GM23338 (cell line): ENCODE results near the gene CMC2. TPM values are rescaled to one million over a fixed set of nuclear protein-coding genes. Genes with fewer than 3 reads are reported as not detected.

Source experiments
- ATAC-seq: fragments of 200-7000 bp; cut with Tn5 transposase; 3 replicates; pipeline ENCODE4 v1.9.1; 2020
- DNase-seq: peaks from one replicate; pipeline ENCODE4 v3.0.0-alpha.2; 2015; ENCODE audit warnings: low spot score
- H2AFZ ChIP-seq: fragments of 200-600 bp; sonication (generic); 2 replicates; pipeline ENCODE4 v1.8.0; 2016; ENCODE audit warnings: antibody characterized with exemption, mild to moderate bottlenecking, moderate library complexity
- H3F3A ChIP-seq: fragments of 200-600 bp; sonication (generic); replicated peaks from 2 replicates; pipeline ENCODE4 v1.8.0; 2017; ENCODE audit warnings: antibody characterized with exemption, mixed run types, low read depth
- H3K27ac ChIP-seq: fragments of 200-600 bp; sonication (generic); 2 replicates; pipeline ENCODE4 v1.6.1; 2016; ENCODE audit warnings: low read depth
- H3K27me3 ChIP-seq: fragments of 200-600 bp; sonication (generic); 2 replicates; pipeline ENCODE4 v1.8.0; 2016; ENCODE audit warnings: mild to moderate bottlenecking, mixed run types, moderate library complexity; ENCODE audit not compliant: insufficient read depth
- H3K36me3 ChIP-seq: fragments of 200-600 bp; sonication (generic); 2 replicates; pipeline ENCODE4 v1.8.0; 2016; ENCODE audit warnings: mild to moderate bottlenecking; ENCODE audit not compliant: insufficient read depth
- H3K4me1 ChIP-seq: fragments of 200-600 bp; sonication (generic); 2 replicates; pipeline ENCODE4 v1.8.0; 2016; ENCODE audit warnings: mild to moderate bottlenecking, moderate library complexity; ENCODE audit not compliant: insufficient read depth
- H3K4me2 ChIP-seq: fragments of 200-600 bp; sonication (generic); 2 replicates; pipeline ENCODE4 v1.7.1; 2017; ENCODE audit warnings: mixed run types
- H3K4me3 ChIP-seq: fragments of 200-600 bp; sonication (generic); 2 replicates; pipeline ENCODE4 v1.6.1; 2016; ENCODE audit warnings: mixed run types
- H3K79me2 ChIP-seq: fragments of 200-600 bp; sonication (generic); replicated peaks from 2 replicates; pipeline ENCODE4 v1.8.0; 2017; ENCODE audit warnings: mild to moderate bottlenecking; ENCODE audit not compliant: insufficient read depth
- H3K9me2 ChIP-seq: fragments of 200-600 bp; sonication (generic); 2 replicates; pipeline ENCODE4 v1.8.0; 2017; ENCODE audit not compliant: insufficient read depth
- H4K20me1 ChIP-seq: fragments of 200-600 bp; sonication (generic); replicated peaks from 2 replicates; pipeline ENCODE4 v1.8.0; 2017; ENCODE audit warnings: mild to moderate bottlenecking; ENCODE audit not compliant: insufficient read depth
- H3K27ac Mint-ChIP-seq: 2 replicates; pipeline ENCODE4 v1.8.0; 2020; ENCODE audit warnings: inconsistent platforms, mild to moderate bottlenecking, moderate library complexity, mixed read lengths
- H3K27me3 Mint-ChIP-seq: 3 replicates; pipeline ENCODE4 v1.8.0; 2022; ENCODE audit warnings: low read depth, mild to moderate bottlenecking, moderate library complexity, mixed read lengths, inconsistent platforms; ENCODE audit not compliant: insufficient read depth, poor library complexity
- H3K36me3 Mint-ChIP-seq: 3 replicates; pipeline ENCODE4 v1.8.0; 2021; ENCODE audit warnings: low read depth, mild to moderate bottlenecking, inconsistent platforms, moderate library complexity, mixed read lengths
- H3K4me1 Mint-ChIP-seq: 3 replicates; pipeline ENCODE4 v1.8.0; 2020; ENCODE audit warnings: mild to moderate bottlenecking, inconsistent platforms, mixed read lengths
- H3K4me3 Mint-ChIP-seq: 3 replicates; pipeline ENCODE4 v1.8.0; 2021; ENCODE audit warnings: moderate library complexity, mild to moderate bottlenecking, inconsistent platforms, mixed read lengths
- H3K9me3 Mint-ChIP-seq: 3 replicates; pipeline ENCODE4 v1.8.0; 2020; ENCODE audit warnings: moderate library complexity, mild to moderate bottlenecking, inconsistent platforms, mixed read lengths
- CTCF ChIP-seq, 2 experiments: fragments of 200-600 bp in 1 of 2; sonication (generic) in 1 of 2; conservative IDR thresholded peaks; 2 replicates each; pipeline versions ENCODE4 v1.5.1 to v1.6.1; 2016 to 2017; ENCODE audit warnings: antibody characterized with exemption in 2 of 2, low read depth in 2 of 2, mild to moderate bottlenecking in 2 of 2, moderate library complexity in 1 of 2
- EZH2phosphoT487 ChIP-seq: fragments of 200-600 bp; sonication (generic); IDR thresholded peaks from one replicate; pipeline ENCODE4 v1.8.1; 2018; ENCODE audit warnings: antibody characterized with exemption; ENCODE audit not compliant: unreplicated experiment
- JUNB ChIP-seq: IDR thresholded peaks from one replicate; pipeline ENCODE4 v1.6.1; 2016; ENCODE audit warnings: antibody characterized with exemption; ENCODE audit not compliant: unreplicated experiment
- NANOG ChIP-seq: IDR thresholded peaks from 2 replicates; pipeline ENCODE4 v1.6.1; 2016; ENCODE audit warnings: antibody characterized with exemption, borderline replicate concordance
- STAT1 ChIP-seq: IDR thresholded peaks from one replicate; pipeline ENCODE4 v1.6.1; 2016; ENCODE audit warnings: antibody characterized with exemption; ENCODE audit not compliant: unreplicated experiment
- ZNF114 ChIP-seq: fragments of 250-450 bp; sonication (Bioruptor Pico); IDR thresholded peaks from 2 replicates; pipeline ENCODE4 v1.5.0; 2020; ENCODE audit warnings: mild to moderate bottlenecking, moderate library complexity
- ZNF331 ChIP-seq: fragments of 250-450 bp; sonication (Bioruptor Pico); IDR thresholded peaks from 2 replicates; pipeline ENCODE4 v1.5.0; 2020; ENCODE audit warnings: low read depth, mild to moderate bottlenecking, moderate library complexity
- ZNF462 ChIP-seq: fragments of 250-450 bp; sonication (Bioruptor Pico); IDR thresholded peaks from 2 replicates; pipeline ENCODE4 v1.5.0; 2020; ENCODE audit warnings: mild to moderate bottlenecking, moderate library complexity
- polyA plus RNA-seq: library from polyadenylated mRNA; unstranded; fragments of >200 nt; fragmentation: Nextera tagmentation; extraction: Ambion mirVana; gene quantifications from 2 replicates; pipeline ENCODE4 v1.2.1, GENCODE V29; 2016
- total RNA-seq: library from RNA; depleted of rRNA; stranded (reverse); fragments of >200 nt; shearing (Covaris generic); gene quantifications from 2 replicates; pipeline ENCODE4 v1.2.3, GENCODE V29; 2014

Gene CMC2
- total and polyA plus RNA-seq, 2 experiments from 2014 or later: 35.7 to 211 TPM

DNA sequence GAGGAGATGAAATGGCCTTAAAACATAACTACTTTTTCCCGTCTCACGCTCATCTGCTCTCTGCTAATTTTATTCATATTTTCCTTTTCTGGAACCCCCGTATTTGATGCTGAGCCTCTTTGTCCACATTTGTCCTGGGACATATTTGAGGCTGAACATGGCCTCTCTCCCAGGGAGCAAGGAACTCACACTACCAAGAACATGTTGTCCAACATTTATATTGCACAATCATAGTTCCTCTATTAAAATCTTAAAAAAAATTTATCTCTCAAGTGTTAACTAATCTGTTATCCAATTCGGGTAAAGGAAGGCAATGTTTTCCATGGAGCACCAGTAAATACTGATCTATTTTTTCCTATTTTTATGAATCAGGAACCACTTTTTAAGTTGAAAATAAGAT, 60.2 kb downstream of the CMC2 start:
- no peak overlapping the region for H3K4me2 ChIP-seq
- H3K27me3 Mint-ChIP-seq: peaks cover 3% of the 10 kb centered on the region
- DNase-seq (no peak), ATAC-seq (no peak)
- no peaks in the 10 kb centered on the region for H3K9me2 ChIP-seq
- no peaks in the 10 kb centered on the region; the same call in 2 of the 3 replicates for H3K4me1 Mint-ChIP-seq
- 0 out of 2 replicates have a peak, but pooled peaks cover 6% of the 10 kb centered on the region for H3K4me1 ChIP-seq
- no peaks in the 10 kb centered on the region for H3K9me3 Mint-ChIP-seq
- H3K4me3 ChIP-seq: no peak overlapping the region
- H3K36me3 Mint-ChIP-seq: no peaks in the 10 kb centered on the region
- no peak for TF ChIP-seq NANOG
- no peak for TF ChIP-seq ZNF331
- TF ChIP-seq ZNF114 (CRISPR knock-in tag): no peak
- TF ChIP-seq CTCF (conservative IDR thresholded peaks at IDR 0.05; ENCODE audit: low read depth in 2 of 2): no peak
- TF ChIP-seq STAT1: no peak
- no peak for TF ChIP-seq EZH2phosphoT487
- TF ChIP-seq JUNB: no peak
- no peaks in the 10 kb centered on the region for H3K36me3 ChIP-seq
- no peak overlapping the region for H3K4me3 Mint-ChIP-seq
- H3K27ac ChIP-seq: no peak overlapping the region
- H3K79me2 ChIP-seq: no peaks in the 10 kb centered on the region
- H3F3A ChIP-seq: no peaks in the 10 kb centered on the region
- no peak overlapping the region for H3K27ac Mint-ChIP-seq
- no peak overlapping the region for H2AFZ ChIP-seq
- H4K20me1 ChIP-seq: no peaks in the 10 kb centered on the region
- H3K27me3 ChIP-seq: no peaks in the 10 kb centered on the region

- no peak for ATAC-seq
- Histone ChIP-seq H2AFZ (no peak overlapping the region), H3K4me1 (no peaks in the 10 kb centered on the region), H3K36me3 (no peaks in the 10 kb centered on the region), H3K4me3 (no peak overlapping the region), H3K9me2 (no peaks in the 10 kb centered on the region), H4K20me1 (no peaks in the 10 kb centered on the region), H3K27me3 (no peaks in the 10 kb centered on the region), H3K4me2 (no peak overlapping the region), H3K27ac (no peak overlapping the region), H3F3A (no peaks in the 10 kb centered on the region), H3K79me2 (no peaks in the 10 kb centered on the region)
- Mint-ChIP-seq H3K36me3 (no peaks in the 10 kb centered on the region), H3K27ac (no peak overlapping the region), H3K27me3 (peaks cover 5% of the 10 kb centered on the region), H3K9me3 (no peaks in the 10 kb centered on the region), H3K4me3 (no peak overlapping the region), H3K4me1 (peaks cover 12% of the 10 kb centered on the region; the same call in 2 of the 3 replicates)
- TF ChIP-seq EZH2phosphoT487 (no peak), ZNF114 (CRISPR knock-in tag) (no peak), CTCF (conservative IDR thresholded peaks at IDR 0.05; ENCODE audit: low read depth in 2 of 2) (no peak), ZNF462 (no peak)
- no peak for DNase-seq
These were observed 66.4 kb downstream of the CMC2 start for GRCh38 chr16:80940069-80940856.
